Calu3 (cell line): ENCODE measurements around the gene MACROD1. TPM values are rescaled to one million over a fixed set of nuclear protein-coding genes. Genes with fewer than 3 reads are reported as not detected.

Experiments
- BruUV-seq: library from RNA; stranded (reverse); fragments of 400-500 nt; replicated peaks from 2 replicates; lab custom pipeline; 2021; lab: Mats Ljungman, UMichigan
- CTCF ChIA-PET: fragments of 300-600 bp; sonication (Branson Sonifier 250); formaldehyde crosslinking; loops from one replicate; lab custom pipeline; 2022; ENCODE audit warnings: antibody characterized with exemption; lab: Charles Lee
- DNase-seq: peaks from one replicate; pipeline ENCODE4 v3.0.0; 2022
- H3K27ac Mint-ChIP-seq: one replicate; pipeline ENCODE4 v1.8.0; 2022; ENCODE audit warnings: mixed read lengths; ENCODE audit not compliant: unreplicated experiment
- H3K27me3 Mint-ChIP-seq: one replicate; pipeline ENCODE4 v1.8.0; 2022; ENCODE audit warnings: mixed read lengths; ENCODE audit not compliant: unreplicated experiment
- H3K36me3 Mint-ChIP-seq: one replicate; pipeline ENCODE4 v1.8.0; 2022; ENCODE audit warnings: mild to moderate bottlenecking, moderate library complexity, mixed read lengths; ENCODE audit not compliant: insufficient read depth, unreplicated experiment
- H3K4me1 Mint-ChIP-seq: one replicate; pipeline ENCODE4 v1.8.0; 2022; ENCODE audit warnings: mild to moderate bottlenecking, low read depth, mixed read lengths; ENCODE audit not compliant: unreplicated experiment
- H3K4me3 Mint-ChIP-seq: one replicate; pipeline ENCODE4 v1.8.0; 2022; ENCODE audit warnings: mild to moderate bottlenecking, low read depth, moderate library complexity, mixed read lengths; ENCODE audit not compliant: unreplicated experiment
- H3K9me3 Mint-ChIP-seq: one replicate; pipeline ENCODE4 v1.8.0; 2022; ENCODE audit warnings: low read depth, mixed read lengths; ENCODE audit not compliant: unreplicated experiment
- CTCF ChIP-seq: fragments of 200-600 bp; IDR thresholded peaks from one replicate; pipeline ENCODE4 v1.8.0; 2022; ENCODE audit warnings: antibody characterized with exemption; ENCODE audit not compliant: unreplicated experiment
- intact Hi-C: fragments of 100-400 bp; cut with micrococcal nuclease; formaldehyde crosslinking; loops from one replicate; pipeline ENCODE4 v1.10.0; 2022; ENCODE audit not compliant: unreplicated experiment
- total RNA-seq: library from RNA; stranded (reverse); gene quantifications from 2 replicates; pipeline ENCODE4 v1.2.3, GENCODE V29; 2022

MACROD1 gene
- total RNA-seq, 1 experiment from 2014 or later, result 35.7 TPM

GRCh38 chr11:64122411-64123410 lies 43.2 kb downstream of the MACROD1 start:
- CTCF ChIA-PET, result interaction anchor here (0.7 kb wide), 2 partner anchors 48 to 400 kb away, joined by 3 read pairs; no protein-coding TSS in a partner anchor
- H3K4me1 Mint-ChIP-seq, result no peaks in the 10 kb centered on the region
- H3K27ac Mint-ChIP-seq, result no peak overlapping the region
- no peaks in the 10 kb centered on the region for H3K9me3 Mint-ChIP-seq
- intact Hi-C loops, result no loop called here
- H3K4me3 Mint-ChIP-seq, result no peak overlapping the region
- no peak for DNase-seq
- no peak for TF ChIP-seq CTCF
- no peaks in the 10 kb centered on the region for H3K27me3 Mint-ChIP-seq
- peaks cover 13% of the 10 kb centered on the region for H3K36me3 Mint-ChIP-seq
- no TSS peak for BruUV-seq

- no TSS peak for BruUV-seq
- intact Hi-C loops, result no loop called here
- H3K27me3 Mint-ChIP-seq, result no peaks in the 10 kb centered on the region
- H3K9me3 Mint-ChIP-seq, result no peaks in the 10 kb centered on the region
- no peak for DNase-seq
- H3K4me1 Mint-ChIP-seq, result no peaks in the 10 kb centered on the region
- TF ChIP-seq CTCF, result no peak
- H3K27ac Mint-ChIP-seq, result no peak overlapping the region
- no peak overlapping the region for H3K4me3 Mint-ChIP-seq
- CTCF ChIA-PET, result interaction anchor here (0.7 kb wide), 2 partner anchors 47 to 401 kb away, joined by 3 read pairs; no protein-coding TSS in a partner anchor
- peaks cover 11% of the 10 kb centered on the region for H3K36me3 Mint-ChIP-seq
Observed at GRCh38 chr11:64121663-64122410, 44.1 kb downstream of the MACROD1 start.

- H3K27me3 Mint-ChIP-seq, result no peaks in the 10 kb centered on the region
- no peaks in the 10 kb centered on the region for H3K9me3 Mint-ChIP-seq
- H3K36me3 Mint-ChIP-seq, result peaks cover 5% of the 10 kb centered on the region
- no peaks in the 10 kb centered on the region for H3K4me1 Mint-ChIP-seq
- CTCF ChIA-PET, result no interaction called here
- TF ChIP-seq CTCF, result no peak
- H3K4me3 Mint-ChIP-seq, result no peak overlapping the region
- BruUV-seq, result no TSS peak
- no peak for DNase-seq
- no peak overlapping the region for H3K27ac Mint-ChIP-seq
- intact Hi-C loops, result no loop called here
Observed at GRCh38 chr11:64120951-64121569, 44.9 kb downstream of the MACROD1 start.

- Mint-ChIP-seq H3K4me1 (no peaks in the 10 kb centered on the region), H3K27ac (no peak overlapping the region), H3K9me3 (no peaks in the 10 kb centered on the region), H3K4me3 (no peak overlapping the region), H3K27me3 (no peaks in the 10 kb centered on the region), H3K36me3 (peaks cover 5% of the 10 kb centered on the region)
- TF ChIP-seq CTCF, result no peak
- intact Hi-C loops, result no loop called here
- CTCF ChIA-PET, result no interaction called here
- BruUV-seq, result no TSS peak
- no peak for DNase-seq
Observed at GRCh38 chr11:64119700-64120099, 46.2 kb downstream of the MACROD1 start.
